K562 (cell line): Measurements from ENCODE around the gene CIB1. TPM values are rescaled to one million over a fixed set of nuclear protein-coding genes. Genes with fewer than 3 reads are reported as not detected.

Experiments
- ATAC-seq: fragments of 200-7000 bp; cut with Tn5 transposase; 3 replicates; pipeline ENCODE4 v1.9.1; 2020; ENCODE audit warnings: moderate library complexity
- BruUV-seq: library from RNA; stranded (reverse); fragments of 400-500 nt; replicated peaks from 2 replicates; lab custom pipeline; 2021; lab: Mats Ljungman, UMichigan
- CTCF ChIA-PET: fragments of 300-600 bp; formaldehyde crosslinking; extraction: SDS; loops from one replicate; lab custom pipeline; 2021; ENCODE audit warnings: low intra/inter-chr PET ratio; lab: Yijun Ruan, JAX
- POLR2A ChIA-PET: fragments of 300-600, 350-650 bp; sonication (Branson Sonifier 250); formaldehyde crosslinking; extraction: SDS; loops from one replicate; lab custom pipeline; 2021; ENCODE audit warnings: antibody characterized with exemption, inconsistent platforms; lab: Yijun Ruan, JAX
- DNase-seq, 4 experiments: peaks; one replicate each; pipeline versions ENCODE4 v3.0.0 to v3.0.0-alpha.2; 2011 to 2018; ENCODE audit warnings: low spot score in 3 of 4, mixed read lengths in 3 of 4; ENCODE audit errors: extremely low read depth in 1 of 4
- FAIRE-seq: peaks from 2 replicates; lab custom pipeline; 2011; peaks lifted over from hg19 to GRCh38; lab: Jason Lieb, UNC
- H2AFZ ChIP-seq: 2 replicates; pipeline ENCODE4 v1.6.0; 2011; ENCODE audit warnings: low read depth, low read length, control low read depth, inconsistent platforms
- H3K27ac ChIP-seq: fragments of 200-600 bp; 3 replicates; pipeline ENCODE4 v1.8.0; 2011; ENCODE audit warnings: low read depth, mild to moderate bottlenecking, control low read depth, inconsistent platforms, low read length, moderate library complexity, mixed read lengths; ENCODE audit errors: extremely low read depth
- H3K27me3 ChIP-seq, 2 experiments: fragments of 300-600 bp in 1 of 2; 2 replicates in 1 of 2; 3 replicates in 1 of 2; pipeline versions ENCODE4 v1.6.0 to v1.8.0; 2011; ENCODE audit warnings: inconsistent platforms in 2 of 2, low read length in 2 of 2, mild to moderate bottlenecking in 1 of 2, mixed read lengths in 1 of 2, moderate library complexity in 1 of 2; ENCODE audit not compliant: control insufficient read depth in 2 of 2, insufficient read depth in 2 of 2
- H3K36me3 ChIP-seq: fragments of 300-600 bp; 3 replicates; pipeline ENCODE4 v1.8.0; 2011; ENCODE audit warnings: mild to moderate bottlenecking, low read length, inconsistent platforms; ENCODE audit not compliant: control insufficient read depth, insufficient read depth
- H3K4me1 ChIP-seq, 2 experiments: fragments of 200-600 bp in 1 of 2; replicated peaks in 1 of 2; 2 replicates in 1 of 2; 3 replicates in 1 of 2; pipeline versions ENCODE4 v1.5.1 to v1.8.0; 2011; ENCODE audit warnings: inconsistent platforms in 2 of 2, low read length in 2 of 2, mild to moderate bottlenecking in 1 of 2, mixed read lengths in 1 of 2, moderate library complexity in 1 of 2; ENCODE audit not compliant: control insufficient read depth in 2 of 2, insufficient read depth in 2 of 2
- H3K4me2 ChIP-seq: 2 replicates; pipeline ENCODE4 v1.6.1; 2011; ENCODE audit warnings: low read length, control low read depth, inconsistent platforms, mixed read lengths; ENCODE audit not compliant: insufficient read depth
- H3K4me3 ChIP-seq: fragments of 200-600 bp; sonication (generic), shearing (Covaris generic); 2 replicates; pipeline ENCODE4 v1.5.1; 2016; ENCODE audit warnings: control low read depth, inconsistent platforms
- H3K79me2 ChIP-seq: fragments of 200-600 bp; 3 replicates; pipeline ENCODE4 v1.8.0; 2011; ENCODE audit warnings: low read length, inconsistent platforms; ENCODE audit not compliant: control insufficient read depth, insufficient read depth
- H3K9ac ChIP-seq, 2 experiments: 2 replicates each; pipeline versions ENCODE4 v1.6.0 to v1.6.1; 2011; ENCODE audit warnings: low read depth in 2 of 2, low read length in 2 of 2, control low read depth in 1 of 2, inconsistent platforms in 1 of 2, mild to moderate bottlenecking in 1 of 2, mixed read lengths in 1 of 2; ENCODE audit not compliant: insufficient read depth in 1 of 2
- H3K9me1 ChIP-seq: one replicate; pipeline ENCODE4 v1.6.0; 2011; ENCODE audit warnings: inconsistent platforms, mild to moderate bottlenecking, low read length, moderate library complexity; ENCODE audit not compliant: control insufficient read depth, insufficient read depth
- H3K9me3 ChIP-seq: replicated peaks from 2 replicates; pipeline ENCODE4 v1.5.1; 2011; ENCODE audit warnings: low read depth, low read length, inconsistent platforms; ENCODE audit not compliant: control insufficient read depth, insufficient read depth
- H4K20me1 ChIP-seq: replicated peaks from 2 replicates; pipeline ENCODE4 v1.6.1; 2011; ENCODE audit warnings: low read length, inconsistent platforms, mixed read lengths; ENCODE audit not compliant: control insufficient read depth, insufficient read depth
- DNMT1 ChIP-seq: fragments of 450-650 bp; IDR thresholded peaks from 2 replicates; pipeline ENCODE4 v1.6.1; 2016; ENCODE audit warnings: antibody characterized with exemption, mild to moderate bottlenecking
- MAZ ChIP-seq, 2 experiments: fragments of 450-650 bp in 1 of 2; sonication (generic) in 1 of 2; formaldehyde crosslinking; IDR thresholded peaks in 1 of 2; conservative IDR thresholded peaks in 1 of 2; 2 replicates each; pipeline versions ENCODE4 v1.4.0 to v1.5.0; 2020; ENCODE audit warnings: mild to moderate bottlenecking in 1 of 2, missing genetic modification reagents in 1 of 2
- MNT ChIP-seq, 2 experiments: fragments of 450-650 bp; conservative IDR thresholded peaks; 2 replicates each; pipeline ENCODE4 v1.6.1; 2017; ENCODE audit warnings: mild to moderate bottlenecking in 2 of 2, moderate library complexity in 2 of 2
- POLR2G ChIP-seq: fragments of 200-400 bp; formaldehyde crosslinking; IDR thresholded peaks from 2 replicates; pipeline ENCODE4 v1.6.1; 2017; ENCODE audit warnings: low read depth, mild to moderate bottlenecking, antibody characterized with exemption, low read length, moderate library complexity
- STAT5B ChIP-seq: fragments of 250-450 bp; sonication (Bioruptor Pico); IDR thresholded peaks from 2 replicates; pipeline ENCODE4 v1.8.0; 2021; ENCODE audit warnings: mild to moderate bottlenecking, inconsistent platforms
- THRB ChIP-seq: fragments of 450-650 bp; formaldehyde crosslinking; conservative IDR thresholded peaks from 2 replicates; pipeline ENCODE4 v1.4.0; 2022; ENCODE audit warnings: mild to moderate bottlenecking, missing genetic modification characterization
- USF1 ChIP-seq: sonication (generic); formaldehyde crosslinking; IDR thresholded peaks from 2 replicates; pipeline ENCODE4 v1.9.0; 2022; ENCODE audit warnings: mild to moderate bottlenecking, missing genetic modification reagents
- ZNF740 ChIP-seq, 3 experiments: fragments of 200-800 bp in 1 of 3; sonication (Bioruptor generic) in 1 of 3; sonication (generic) in 1 of 3; formaldehyde crosslinking in 1 of 3; IDR thresholded peaks; 2 replicates each; pipeline versions ENCODE4 v1.6.1 to v1.8.0; 2016 to 2022; ENCODE audit warnings: mild to moderate bottlenecking in 2 of 3, missing compliant biosample characterization in 2 of 3, missing genetic modification characterization in 2 of 3, missing genetic modification reagents in 1 of 3
- WGBS: fragments of 100-300 bp; shearing (Covaris generic); methylation state at CpG from one replicate; pipeline ENCODE4 v1.1.6; 2016; ENCODE audit warnings: low coverage, mixed read lengths; ENCODE audit not compliant: insufficient coverage; ENCODE audit errors: missing lambda C conversion rate; 5-methylcytosine and 5-hydroxymethylcytosine counted together
- in situ Hi-C: fragments of 300-500 bp; cut with MboI; formaldehyde crosslinking; loops from 4 replicates; pipeline ENCODE4 v1.15.0; 2018; ENCODE audit warnings: inconsistent platforms, mixed read lengths
- intact Hi-C: fragments of 100-400 bp; cut with micrococcal nuclease; formaldehyde crosslinking; loops from 2 replicates; pipeline ENCODE4 v1.14.2; 2022
- polyA plus RNA-seq, 8 experiments: library from polyadenylated mRNA; depleted of rRNA in 4 of 8; stranded (reverse) in 5 of 8; unstranded in 3 of 8; fragments of >200 nt; fragmentation: Nextera tagmentation in 2 of 8; fragmentation: Illumina TruSeq in 1 of 8; extraction: Ambion mirVana in 2 of 8; extraction: Trizol in 1 of 8; gene quantifications; 2 replicates each; pipeline versions ENCODE4 v1.2.1 to v1.2.3, GENCODE V29; 2011 to 2014; ENCODE audit warnings: inconsistent platforms in 1 of 8, missing spikeins in 1 of 8
- total RNA-seq, 7 experiments: library from RNA; depleted of rRNA in 6 of 7; stranded (reverse); fragments of >200 nt in 6 of 7; fragmentation: Illumina TruSeq in 2 of 7; extraction: Trizol in 2 of 7; gene quantifications; 2 replicates each; pipeline versions ENCODE4 v1.2.1 to v1.2.3, GENCODE V29; 2011 to 2021; ENCODE audit warnings: low replicate concordance in 1 of 7
- TF ChIP-seq, protein P1 (sequence below): sonication (generic); formaldehyde crosslinking; IDR thresholded peaks from 2 replicates; pipeline ENCODE4 v1.8.0; 2022; ENCODE audit warnings: missing genetic modification reagents, mild to moderate bottlenecking, borderline replicate concordance

The CIB1 gene
- total and polyA plus RNA-seq, 9 of the 15 experiments (the other 6 are each of a cell fraction or from before 2014, with no cell fraction given) = 14.9 to 136 (median 64.5) TPM

DNA sequence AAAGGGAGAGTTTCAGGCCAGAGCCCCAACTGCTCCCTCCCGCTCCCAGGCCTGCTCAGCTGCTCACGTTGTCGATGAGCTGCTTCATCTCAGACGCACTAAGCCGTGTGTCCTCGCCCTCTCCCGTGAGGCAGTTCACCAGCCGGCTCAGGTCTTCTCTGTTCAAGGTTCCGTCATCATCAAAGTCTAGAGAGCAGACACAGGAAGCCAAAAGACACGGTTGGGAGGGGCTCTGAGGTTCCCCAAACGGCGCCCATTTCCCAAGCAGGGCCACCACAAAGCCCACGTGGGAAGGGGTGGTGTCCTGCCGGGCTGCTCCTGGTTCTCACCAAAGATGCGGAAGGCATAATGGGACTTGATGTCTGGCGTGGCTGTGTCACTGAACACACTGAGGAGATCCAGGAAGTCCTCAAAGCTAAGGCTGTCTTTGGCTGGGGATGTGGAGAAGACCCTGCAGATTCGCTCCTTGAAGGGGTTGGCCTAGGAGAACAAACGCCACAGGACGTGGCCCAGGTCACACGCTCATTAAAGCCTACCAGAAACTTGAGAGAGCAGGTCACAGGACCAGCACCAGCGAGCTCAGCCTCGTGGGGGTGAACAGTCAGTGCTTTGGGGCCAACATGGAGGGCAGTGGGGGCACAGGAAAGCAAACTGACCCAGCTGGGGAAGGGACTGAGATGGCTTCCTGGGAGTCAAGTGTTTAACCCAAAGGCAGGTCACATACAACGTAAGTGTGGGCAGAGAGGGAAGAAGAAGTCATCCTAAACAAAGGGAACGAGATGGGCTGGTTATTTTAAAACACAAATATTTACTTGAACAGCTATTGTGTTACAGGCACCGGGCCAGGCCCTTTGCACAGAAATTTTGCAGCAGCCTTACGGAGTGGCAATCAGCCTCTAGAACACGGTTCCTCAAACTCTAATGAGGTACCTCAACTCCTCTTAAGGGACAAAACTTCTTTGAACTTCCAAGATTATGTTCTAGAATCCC, 2.4 kb downstream of the CIB1 start:
- peaks cover 62% of the 10 kb centered on the region for H3K36me3 ChIP-seq
- no peak for DNase-seq
- 0 out of 2 replicates have a peak, but pooled peaks cover 4% of the 10 kb centered on the region for H4K20me1 ChIP-seq
- no peak for ATAC-seq
- no peaks in the 10 kb centered on the region for H3K9me3 ChIP-seq
- no peaks in the 10 kb centered on the region for H3K27me3 ChIP-seq
- peak overlapping the region; percentile 94; the same call in 1 of the 2 replicates for H3K4me2 ChIP-seq
- intact Hi-C loops (loop anchor here (5.0 kb wide), 1 partner anchor 56 kb away; no protein-coding TSS in a partner anchor), in situ Hi-C loops (loop anchor here (10.0 kb wide), 1 partner anchor 447 kb away; no protein-coding TSS in a partner anchor)
- no TSS peak for BruUV-seq
- no peak overlapping the region for H3K27ac ChIP-seq
- peaks cover 32% of the 10 kb centered on the region for H3K79me2 ChIP-seq
- H3K4me1 ChIP-seq = peaks cover 7 to 43% of the 10 kb centered on the region in 2 experiments; a peak in 3 of 5 replicates
- H3K4me3 ChIP-seq = peak overlapping the region; percentile 78; the same call in 1 of the 2 replicates
- H3K9me1 ChIP-seq = no peaks in the 10 kb centered on the region
- no peak for FAIRE-seq
- ChIA-PET POLR2A (interaction anchor here (0.6 to 1.8 kb wide), 7 partner anchors 9 to 31 kb away, joined by 3 to 7 read pairs (median 3); partner anchors contain the start of gene SEMA4B), CTCF (no interaction called here)
- no peak overlapping the region for H2AFZ ChIP-seq
- H3K9ac ChIP-seq = peak overlapping the region in 1 of 2 experiments; percentile 70; a peak in 2 of 4 replicates
- 77% methylated on average over 19 of the region's 27 CpGs for WGBS
- TF ChIP-seq, protein P1, sequence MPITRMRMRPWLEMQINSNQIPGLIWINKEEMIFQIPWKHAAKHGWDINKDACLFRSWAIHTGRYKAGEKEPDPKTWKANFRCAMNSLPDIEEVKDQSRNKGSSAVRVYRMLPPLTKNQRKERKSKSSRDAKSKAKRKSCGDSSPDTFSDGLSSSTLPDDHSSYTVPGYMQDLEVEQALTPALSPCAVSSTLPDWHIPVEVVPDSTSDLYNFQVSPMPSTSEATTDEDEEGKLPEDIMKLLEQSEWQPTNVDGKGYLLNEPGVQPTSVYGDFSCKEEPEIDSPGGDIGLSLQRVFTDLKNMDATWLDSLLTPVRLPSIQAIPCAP (CRISPR knock-in tag) = no peak
- TF ChIP-seq MAZ (CRISPR knock-in tag; conservative IDR thresholded peaks at IDR 0.05 in 1 of 2, IDR thresholded peaks at IDR 0.05 in 1 of 2) = 0 out of 4 replicates have a peak, but pooled peaks of 1 of the 2 experiments have one; percentile 18
- no peak for TF ChIP-seq ZNF740 (CRISPR knock-in tag; IDR thresholded peaks at IDR 0.05)
- no peak for TF ChIP-seq ZNF740 (tag; IDR thresholded peaks at IDR 0.05)
- TF ChIP-seq DNMT1 = no peak
- no peak for TF ChIP-seq MNT (conservative IDR thresholded peaks at IDR 0.05)
- 0 out of 2 replicates have a peak, but pooled peaks have one; percentile 44 for TF ChIP-seq POLR2G
- TF ChIP-seq THRB = no peak
- 0 out of 2 replicates have a peak, but pooled peaks have one; percentile 2 for TF ChIP-seq USF1 (CRISPR knock-in tag)
- TF ChIP-seq STAT5B (CRISPR knock-in tag) = no peak
